ENCODE results near the gene CXorf65. TPM values are rescaled to one million over a fixed set of nuclear protein-coding genes. Genes with fewer than 3 reads are reported as not detected.
A peak's percentile ranks its signal among the peaks of the same experiment; 100 is the strongest.

The CXorf65 gene
- total RNA-seq, 4 donors from 2014 or later: not detected

DNA sequence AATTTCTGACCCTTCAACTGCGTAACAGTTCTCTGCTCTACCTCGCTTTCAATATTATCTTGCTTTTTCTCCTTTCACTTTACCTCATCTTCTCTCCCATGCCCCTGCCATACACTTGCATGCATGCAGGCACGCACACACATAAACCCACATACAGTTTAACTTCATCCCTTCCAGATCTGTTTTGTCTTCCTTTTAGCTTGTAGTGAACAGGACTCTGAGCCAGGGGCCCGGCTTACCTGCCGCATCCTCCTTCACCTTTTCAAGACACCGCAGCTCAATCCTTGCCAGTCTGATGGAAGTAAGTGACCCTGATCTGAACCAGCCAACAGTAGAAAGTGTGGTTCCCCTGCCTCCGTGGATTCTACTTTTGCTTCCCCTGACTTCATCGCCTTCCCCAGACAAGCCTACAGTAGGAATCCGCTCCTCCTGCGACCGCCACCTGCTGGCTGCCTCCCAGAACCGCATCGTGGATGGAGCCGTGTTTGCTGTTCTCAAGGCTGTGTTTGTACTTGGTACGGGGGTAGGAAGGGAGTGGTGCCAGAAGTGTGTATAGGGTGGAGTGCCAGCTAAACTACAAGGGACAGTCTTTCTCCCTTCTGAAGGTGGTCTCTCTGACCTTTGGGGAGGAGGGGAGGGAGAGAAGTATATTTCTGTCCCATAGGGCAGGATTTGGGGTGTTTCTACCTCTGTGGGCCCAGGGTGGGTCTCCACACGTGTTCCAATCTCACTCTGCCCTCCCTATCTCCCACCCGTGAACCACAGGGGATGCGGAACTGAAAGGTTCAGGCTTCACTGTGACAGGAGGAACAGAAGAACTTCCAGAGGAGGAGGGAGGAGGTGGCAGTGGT, 22.6 kb upstream of the CXorf65 start:
- H3K36me3 ChIP-seq: peaks cover 77% of the 10 kb centered on the region
- 30% methylated on average over 18 of the region's 18 CpGs for WGBS
- DNase-seq (ENCODE audit: low spot score in 2 of 2): no peak

DNA sequence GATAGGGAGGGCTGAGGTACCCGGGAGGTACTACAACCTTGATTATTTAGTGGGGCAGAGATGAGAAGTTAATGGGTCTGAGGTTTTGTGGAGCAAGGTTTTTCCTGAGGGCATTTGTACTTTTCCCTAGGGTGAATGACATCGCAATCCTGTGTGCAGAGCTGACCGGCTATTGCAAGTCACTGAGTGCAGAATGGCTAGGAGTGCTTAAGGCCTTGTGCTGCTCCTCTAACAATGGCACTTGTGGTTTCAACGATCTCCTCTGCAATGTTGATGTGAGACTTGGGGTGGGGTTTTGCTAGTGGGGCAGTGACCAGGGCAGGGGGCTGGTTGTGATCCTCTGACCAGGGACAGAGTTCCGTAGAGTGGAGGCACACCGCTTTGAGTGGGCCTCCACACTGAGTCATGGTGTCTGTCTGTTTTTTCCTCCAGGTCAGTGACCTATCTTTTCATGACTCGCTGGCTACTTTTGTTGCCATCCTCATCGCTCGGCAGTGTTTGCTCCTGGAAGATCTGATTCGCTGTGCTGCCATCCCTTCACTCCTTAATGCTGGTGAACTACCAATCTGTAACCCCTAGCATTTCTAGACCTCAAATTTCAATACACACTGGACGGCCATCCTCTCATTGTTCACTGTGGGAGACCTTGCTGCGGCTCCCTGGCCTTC, 21.8 kb upstream of the CXorf65 start:
- no peaks in the 10 kb centered on the region for H3K4me1 ChIP-seq
- TF ChIP-seq CTCF (IDR thresholded peaks at IDR 0.05) (no peak), POLR2A (IDR thresholded peaks at IDR 0.05) (no peak), POLR2AphosphoS5 (IDR thresholded peaks at IDR 0.05) (no peak), EP300 (IDR thresholded peaks at IDR 0.05) (no peak)
- no peaks in the 10 kb centered on the region for H3K27me3 ChIP-seq
- H3K9me3 ChIP-seq: no peaks in the 10 kb centered on the region
- peaks cover 84% of the 10 kb centered on the region for H3K36me3 ChIP-seq
- DNase-seq (ENCODE audit: low spot score in 2 of 2): no peak
- H3K27ac ChIP-seq: no peak overlapping the region
- WGBS: 81% methylated on average over 12 of the region's 12 CpGs
- H3K4me3 ChIP-seq: no peak overlapping the region

More for the DNA sequence above, 22.6 kb upstream of the CXorf65 start:
- TF ChIP-seq CTCF (IDR thresholded peaks at IDR 0.05) (peak; percentile 49 to 63), POLR2A (IDR thresholded peaks at IDR 0.05) (no peak), EP300 (IDR thresholded peaks at IDR 0.05) (no peak), POLR2AphosphoS5 (IDR thresholded peaks at IDR 0.05) (no peak)
- no peak overlapping the region for H3K27ac ChIP-seq
- no peak overlapping the region for H3K4me3 ChIP-seq
- H3K27me3 ChIP-seq: no peaks in the 10 kb centered on the region
- H3K9me3 ChIP-seq: no peaks in the 10 kb centered on the region
- H3K4me1 ChIP-seq: no peaks in the 10 kb centered on the region

DNA sequence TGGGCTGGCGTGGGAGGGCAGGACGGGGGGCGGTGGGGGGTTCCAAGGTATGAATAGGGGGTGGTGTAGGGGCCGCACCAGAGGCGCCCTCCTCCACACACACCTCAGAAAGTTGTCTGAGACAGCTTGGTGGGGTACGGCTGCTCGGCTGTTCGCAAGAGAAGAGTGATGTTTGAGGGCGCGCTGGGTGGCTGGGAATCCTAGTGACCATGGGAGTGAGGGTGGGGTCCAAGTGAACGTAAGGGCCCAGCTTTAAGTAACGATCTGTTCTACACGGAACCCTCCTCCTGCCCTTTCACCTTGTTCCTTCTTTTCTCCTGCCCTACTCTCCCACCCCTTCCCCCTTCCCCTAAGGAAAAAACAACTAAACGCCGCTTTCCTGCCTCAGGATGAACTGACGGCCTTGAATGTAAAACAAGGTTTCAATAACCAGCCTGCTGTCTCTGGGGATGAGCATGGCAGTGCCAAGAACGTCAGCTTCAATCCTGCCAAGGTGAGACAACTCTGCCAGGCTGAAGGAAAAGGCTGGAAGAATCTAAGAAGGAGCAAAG, 12.5 kb upstream of the CXorf65 start:
- WGBS: 24% methylated on average over 17 of the region's 17 CpGs
- TF ChIP-seq POLR2AphosphoS5 (IDR thresholded peaks at IDR 0.05): no peak
- no peak for TF ChIP-seq CTCF (IDR thresholded peaks at IDR 0.05)
- TF ChIP-seq EP300 (IDR thresholded peaks at IDR 0.05): no peak
- Histone ChIP-seq H3K27me3 (no peaks in the 10 kb centered on the region), H3K27ac (peak overlapping the region; percentile 80), H3K36me3 (peaks cover 31% of the 10 kb centered on the region), H3K4me1 (peaks cover 14% of the 10 kb centered on the region), H3K9me3 (no peaks in the 10 kb centered on the region), H3K4me3 (peak overlapping the region; percentile 52)
- no peak for DNase-seq (ENCODE audit: low spot score in 2 of 2)

DNA sequence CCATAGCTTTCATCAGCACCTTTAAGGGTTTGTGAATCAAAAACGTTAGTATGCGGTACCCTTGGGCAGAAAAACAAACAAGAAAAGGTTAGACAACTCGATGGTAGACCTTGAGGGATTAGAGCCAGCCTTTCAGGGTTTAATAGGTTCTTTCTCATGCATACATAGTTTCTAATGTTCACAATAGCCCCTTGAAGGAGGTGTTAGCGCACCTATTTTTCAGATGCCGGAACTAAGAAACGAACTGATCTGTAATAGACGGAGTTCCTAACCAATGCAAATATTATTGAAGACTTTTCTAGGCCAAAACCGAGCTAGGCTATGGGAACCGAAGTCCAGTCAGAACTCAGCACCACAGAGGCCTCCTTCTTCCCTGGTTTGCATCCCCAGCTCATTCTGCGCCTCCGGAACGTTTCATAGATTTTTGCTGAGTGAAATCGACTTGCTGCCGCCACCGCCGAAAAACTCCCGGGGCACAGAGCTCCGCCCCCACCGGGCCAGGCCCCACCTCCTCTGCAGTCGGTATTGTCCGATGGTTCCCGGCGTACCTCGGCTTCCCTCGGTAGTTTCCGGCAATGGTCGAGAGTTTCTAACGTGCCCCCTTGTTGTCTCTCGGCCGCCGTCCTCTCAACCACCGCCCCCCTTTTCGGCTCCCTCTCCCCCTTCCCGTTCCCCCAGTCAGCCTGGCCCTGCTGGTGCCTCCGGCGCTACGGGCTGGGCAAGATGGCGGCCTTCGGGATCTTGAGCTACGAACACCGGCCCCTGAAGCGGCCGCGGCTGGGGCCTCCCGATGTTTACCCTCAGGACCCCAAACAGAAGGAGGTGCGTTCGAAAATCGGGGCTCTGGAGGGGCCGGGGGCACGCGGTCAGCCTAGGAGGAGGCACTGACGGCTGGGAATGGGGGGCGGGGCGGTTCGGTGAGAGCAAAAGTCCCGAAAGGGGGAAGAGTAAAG, 11.8 kb upstream of the CXorf65 start, which contains the start of gene MED12:
Gene MED12, plus strand, starts transcription at position 565 of the 953 bp plus-strand sequence. Its CDS starts 159 bp downstream, at position 724.
- peak within 1 kb of the TSS; percentile 52 for H3K4me3 ChIP-seq
- H3K4me1 ChIP-seq: peaks cover 14% of the 10 kb centered on the region
- H3K27me3 ChIP-seq: no peaks in the 10 kb centered on the region
- TF ChIP-seq CTCF (IDR thresholded peaks at IDR 0.05) (no peak), POLR2AphosphoS5 (IDR thresholded peaks at IDR 0.05) (no peak)
- peaks cover 24% of the 10 kb centered on the region for H3K36me3 ChIP-seq
- H3K27ac ChIP-seq: peak within 1 kb of the TSS; percentile 80
- DNase-seq (ENCODE audit: low spot score in 2 of 2): peak; percentile 85 to 86
- no peaks in the 10 kb centered on the region for H3K9me3 ChIP-seq
- 39% methylated on average over 53 of the region's 56 CpGs for WGBS
